Measurements from ENCODE around the gene YAF2. TPM values are rescaled to one million over a fixed set of nuclear protein-coding genes. Genes with fewer than 3 reads are reported as not detected.
"Not testable (repeated sequence)": the region's sequence is repeated elsewhere in the genome, so short reads cannot be mapped to it uniquely, and the experiment has no call there.

Gene YAF2
- total and polyA plus RNA-seq, 2 of the 13 experiments (the other 11 are each of a cell fraction or from before 2014, with no cell fraction given), result 8.4 to 11.7 TPM

DNA sequence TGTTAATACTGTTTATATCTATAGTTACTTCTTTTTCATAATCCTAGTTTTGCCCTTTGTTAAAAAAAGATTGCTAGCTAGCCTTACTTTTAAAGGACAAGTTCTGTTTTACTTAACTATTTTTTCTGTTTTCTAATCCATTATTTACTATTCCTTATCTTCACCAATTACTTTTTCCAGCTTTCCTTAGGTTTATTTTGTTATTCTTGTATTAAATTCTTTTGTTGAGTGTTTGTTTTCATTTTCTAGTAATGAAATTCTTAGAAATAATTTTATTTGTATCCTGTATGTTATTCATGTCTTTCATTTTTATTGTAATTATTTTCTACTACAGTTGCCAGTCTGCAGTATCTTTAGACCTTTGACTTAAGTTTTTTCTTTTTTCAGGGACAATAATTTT, 47.7 kb downstream of the YAF2 start:
- no peak for DNase-seq (ENCODE audit: low spot score)
- in situ Hi-C loops (cut with HindIII; ENCODE audit: extremely low pct_ligation_motif_present, low pct_unique_long_range_greater_than_20kb), result no loop called here
- Histone ChIP-seq H3K27me3 (ENCODE audit: control insufficient read depth in 1 of 2, insufficient read depth in 2 of 2, low read length in 2 of 2) (no peaks in the 10 kb centered on the region), H3K9ac (ENCODE audit: insufficient read depth, low read depth, low read length) (no peak overlapping the region), H3K4me2 (ENCODE audit: low read depth, low read length) (no peak overlapping the region), H3K4me3 (replicated peaks in 1 of 3; ENCODE audit: insufficient read depth in 1 of 3, low read depth in 2 of 3, low read length in 3 of 3) (no peak overlapping the region), H4K20me1 (ENCODE audit: insufficient read depth, low read length) (no peaks in the 10 kb centered on the region), H2AFZ (ENCODE audit: low read length) (no peak overlapping the region), H3K27ac (ENCODE audit: extremely low read length, insufficient read depth, low read length) (no peak overlapping the region), H3K79me2 (ENCODE audit: insufficient read depth, low read length) (no peaks in the 10 kb centered on the region), H3K36me3 (replicated peaks in 1 of 2; ENCODE audit: control insufficient read depth in 1 of 2, insufficient read depth in 2 of 2, low read length in 2 of 2) (peaks cover 3 to 7% of the 10 kb centered on the region in 2 experiments; a peak in 3 of 5 replicates), H3K9me3 (ENCODE audit: low read length) (no peaks in the 10 kb centered on the region), H3K4me1 (ENCODE audit: insufficient read depth, low read length) (no peaks in the 10 kb centered on the region)
- no TSS peak for BruUV-seq (replicated peaks)
- FAIRE-seq, result no peak
- ATAC-seq, result no peak
- POLR2A ChIA-PET, result no interaction called here
- TF ChIP-seq ZNF274 (CRISPR knock-in tag; IDR thresholded peaks at IDR 0.05) (no peak), HNRNPUL1 (IDR thresholded peaks at IDR 0.05; ENCODE audit: low read depth, low read length) (no peak), RFX5 (IDR thresholded peaks at IDR 0.05; ENCODE audit: low read depth, low read length) (no peak), CENPBD1 (CRISPR knock-in tag; IDR thresholded peaks at IDR 0.05; ENCODE audit: borderline replicate concordance, low read depth) (no peak), ZMYM3 (CRISPR knock-in tag; IDR thresholded peaks at IDR 0.05) (no peak), HIVEP1 (CRISPR knock-in tag; IDR thresholded peaks at IDR 0.05) (no peak), DNMT1 (CRISPR knock-in tag; IDR thresholded peaks at IDR 0.05) (no peak), HNRNPH1 (optimal IDR thresholded peaks at IDR 0.05; ENCODE audit: low read depth, low read length) (no peak), SKIL (CRISPR knock-in tag; IDR thresholded peaks at IDR 0.05; ENCODE audit: borderline replicate concordance) (no peak), NAIF1 (CRISPR knock-in tag; IDR thresholded peaks at IDR 0.05; ENCODE audit: borderline replicate concordance) (no peak), THAP9 (CRISPR knock-in tag; IDR thresholded peaks at IDR 0.05; ENCODE audit: borderline replicate concordance) (no peak)
- TF ChIP-seq, protein P1, sequence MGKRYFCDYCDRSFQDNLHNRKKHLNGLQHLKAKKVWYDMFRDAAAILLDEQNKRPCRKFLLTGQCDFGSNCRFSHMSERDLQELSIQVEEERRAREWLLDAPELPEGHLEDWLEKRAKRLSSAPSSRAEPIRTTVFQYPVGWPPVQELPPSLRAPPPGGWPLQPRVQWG (CRISPR knock-in tag; IDR thresholded peaks at IDR 0.05; ENCODE audit: borderline replicate concordance, low read depth), result no peak
- intact Hi-C loops (cut with micrococcal nuclease; ENCODE audit: unreplicated experiment), result no loop called here
- CTCF ChIA-PET (ENCODE audit: low intra/inter-chr PET ratio, low total read pairs), result no interaction called here

DNA sequence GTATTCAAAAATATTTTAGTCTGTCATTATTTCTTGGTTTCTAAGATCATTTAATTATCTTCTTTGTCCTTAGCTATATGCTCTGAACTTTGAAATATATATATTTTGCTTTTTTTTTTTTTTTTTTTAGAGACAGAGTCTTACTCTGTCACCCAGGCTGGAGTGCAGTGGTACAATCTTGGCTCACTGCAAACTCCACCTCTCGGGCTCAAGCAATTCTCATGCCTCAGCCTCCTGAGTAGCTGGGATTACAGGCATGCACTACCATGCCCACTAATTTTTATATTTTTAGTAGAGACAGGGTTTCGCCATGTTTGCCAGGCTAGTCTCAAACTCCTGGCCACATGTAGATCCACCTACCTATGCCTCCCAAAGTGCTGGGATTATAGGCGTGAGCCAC, 49.8 kb downstream of the YAF2 start:
- in situ Hi-C loops (cut with HindIII; ENCODE audit: extremely low pct_ligation_motif_present, low pct_unique_long_range_greater_than_20kb); ATAC-seq; H3K9me3 ChIP-seq (ENCODE audit: low read length); H2AFZ ChIP-seq (ENCODE audit: low read length); H3K79me2 ChIP-seq (ENCODE audit: insufficient read depth, low read length); POLR2A ChIA-PET; CTCF ChIA-PET (ENCODE audit: low intra/inter-chr PET ratio, low total read pairs); H3K27me3 ChIP-seq (ENCODE audit: control insufficient read depth in 1 of 2, insufficient read depth in 2 of 2, low read length in 2 of 2); intact Hi-C loops (cut with micrococcal nuclease; ENCODE audit: unreplicated experiment); DNase-seq (ENCODE audit: low spot score); H3K36me3 ChIP-seq (replicated peaks in 1 of 2; ENCODE audit: control insufficient read depth in 1 of 2, insufficient read depth in 2 of 2, low read length in 2 of 2); H3K27ac ChIP-seq (ENCODE audit: extremely low read length, insufficient read depth, low read length); H3K4me2 ChIP-seq (ENCODE audit: low read depth, low read length); H3K9ac ChIP-seq (ENCODE audit: insufficient read depth, low read depth, low read length); H3K4me3 ChIP-seq (replicated peaks in 1 of 3; ENCODE audit: insufficient read depth in 1 of 3, low read depth in 2 of 3, low read length in 3 of 3); H4K20me1 ChIP-seq (ENCODE audit: insufficient read depth, low read length); BruUV-seq (replicated peaks); H3K4me1 ChIP-seq (ENCODE audit: insufficient read depth, low read length); FAIRE-seq: not testable (repeated sequence)
- WGBS (ENCODE audit: low lambda C conversion rate), result 96% methylated on average over 3 of the region's 3 CpGs

Data from HepG2 (cell line).